ENCODE results near the gene TMA16. TPM values are rescaled to one million over a fixed set of nuclear protein-coding genes. Genes with fewer than 3 reads are reported as not detected.

TMA16 gene
- total and polyA plus RNA-seq, 8 donors: 6.7 to 79.4 (median 16.9) TPM

DNA sequence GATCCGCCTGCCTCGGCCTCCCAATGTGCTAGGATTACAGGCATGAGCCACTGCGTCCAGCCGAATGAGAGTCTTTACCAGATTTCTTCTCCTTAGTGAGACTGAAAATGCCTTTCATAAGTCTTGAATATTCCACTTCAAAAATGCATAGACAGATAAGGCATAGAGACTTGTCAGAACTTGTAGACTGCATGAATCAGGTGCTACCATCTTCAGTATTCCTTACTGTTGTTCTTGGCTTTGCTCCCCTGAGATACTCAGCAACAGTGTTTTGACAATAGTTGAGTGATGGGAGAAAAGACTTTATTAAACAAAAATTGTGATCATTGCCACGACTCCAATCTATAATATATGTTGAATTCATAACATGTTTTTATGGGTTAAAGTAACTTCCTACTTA lies 31.9 kb upstream of the TMA16 start:
- Histone ChIP-seq H3K27ac (no peak overlapping the region), H3K36me3 (no peaks in the 10 kb centered on the region), H3K4me3 (no peak overlapping the region), H3K9me3 (no peaks in the 10 kb centered on the region), H3K27me3 (no peaks in the 10 kb centered on the region), H3K4me1 (no peaks in the 10 kb centered on the region)
- intact Hi-C loops (cut with DNase I; ENCODE audit: low total_unique reads): no loop called here
- DNase-seq: no peak
- 81 to 89% (median 87%) methylated on average over 5 of the region's 5 CpGs for WGBS, 5 donors
- TF ChIP-seq POLR2AphosphoS5 (IDR thresholded peaks at IDR 0.05) (no peak), POLR2A (IDR thresholded peaks at IDR 0.05) (no peak), EP300 (IDR thresholded peaks at IDR 0.05) (no peak)
- TF ChIP-seq, protein P1, sequence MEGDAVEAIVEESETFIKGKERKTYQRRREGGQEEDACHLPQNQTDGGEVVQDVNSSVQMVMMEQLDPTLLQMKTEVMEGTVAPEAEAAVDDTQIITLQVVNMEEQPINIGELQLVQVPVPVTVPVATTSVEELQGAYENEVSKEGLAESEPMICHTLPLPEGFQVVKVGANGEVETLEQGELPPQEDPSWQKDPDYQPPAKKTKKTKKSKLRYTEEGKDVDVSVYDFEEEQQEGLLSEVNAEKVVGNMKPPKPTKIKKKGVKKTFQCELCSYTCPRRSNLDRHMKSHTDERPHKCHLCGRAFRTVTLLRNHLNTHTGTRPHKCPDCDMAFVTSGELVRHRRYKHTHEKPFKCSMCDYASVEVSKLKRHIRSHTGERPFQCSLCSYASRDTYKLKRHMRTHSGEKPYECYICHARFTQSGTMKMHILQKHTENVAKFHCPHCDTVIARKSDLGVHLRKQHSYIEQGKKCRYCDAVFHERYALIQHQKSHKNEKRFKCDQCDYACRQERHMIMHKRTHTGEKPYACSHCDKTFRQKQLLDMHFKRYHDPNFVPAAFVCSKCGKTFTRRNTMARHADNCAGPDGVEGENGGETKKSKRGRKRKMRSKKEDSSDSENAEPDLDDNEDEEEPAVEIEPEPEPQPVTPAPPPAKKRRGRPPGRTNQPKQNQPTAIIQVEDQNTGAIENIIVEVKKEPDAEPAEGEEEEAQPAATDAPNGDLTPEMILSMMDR (IDR thresholded peaks at IDR 0.05): no peak

DNA sequence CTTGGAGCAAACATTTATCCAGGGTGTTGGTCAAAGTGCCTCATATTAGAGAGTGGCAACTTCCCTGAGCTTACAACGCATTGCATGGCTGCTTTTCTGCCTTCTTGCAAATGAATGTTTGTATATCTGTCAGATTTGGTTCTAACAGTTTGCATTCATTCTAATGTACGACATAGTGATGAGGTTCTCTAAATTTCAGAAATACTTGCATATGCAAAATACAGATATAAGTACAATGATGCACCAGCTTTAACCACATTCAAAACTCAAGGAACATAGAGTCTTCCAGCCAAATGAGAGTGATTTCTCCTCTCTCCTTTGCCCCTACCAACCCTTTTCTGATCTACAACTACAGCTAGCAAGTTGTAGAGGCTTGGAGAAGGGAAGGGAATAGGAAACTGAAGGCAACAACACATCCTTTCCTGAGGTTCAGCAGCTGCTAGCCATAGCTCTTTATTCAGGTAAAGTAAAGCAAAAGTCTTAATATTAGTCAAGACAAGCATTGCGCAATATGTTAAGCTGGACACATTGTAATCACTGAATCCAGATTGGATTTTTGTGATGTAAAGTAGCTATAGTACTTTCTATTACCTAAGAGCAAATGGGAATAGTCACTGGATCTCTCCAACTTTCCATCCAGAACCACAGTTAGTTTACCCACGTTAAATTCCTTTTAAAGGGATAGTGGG lies 27.3 kb upstream of the TMA16 start:
- H3K27ac ChIP-seq: no peak overlapping the region
- H3K36me3 ChIP-seq: no peaks in the 10 kb centered on the region
- H3K9me3 ChIP-seq: no peaks in the 10 kb centered on the region
- H3K27me3 ChIP-seq: no peaks in the 10 kb centered on the region
- TF ChIP-seq POLR2A (IDR thresholded peaks at IDR 0.05) (no peak), POLR2AphosphoS5 (IDR thresholded peaks at IDR 0.05) (no peak), EP300 (IDR thresholded peaks at IDR 0.05) (no peak)
- TF ChIP-seq, protein P1 (IDR thresholded peaks at IDR 0.05): no peak
- no peaks in the 10 kb centered on the region for H3K4me1 ChIP-seq
- no peak for DNase-seq
- H3K4me3 ChIP-seq: no peak overlapping the region
- 77 to 89% (median 83%) methylated on average over 4 of the region's 4 CpGs for WGBS, 5 donors
- intact Hi-C loops (cut with DNase I; ENCODE audit: low total_unique reads): no loop called here

DNA sequence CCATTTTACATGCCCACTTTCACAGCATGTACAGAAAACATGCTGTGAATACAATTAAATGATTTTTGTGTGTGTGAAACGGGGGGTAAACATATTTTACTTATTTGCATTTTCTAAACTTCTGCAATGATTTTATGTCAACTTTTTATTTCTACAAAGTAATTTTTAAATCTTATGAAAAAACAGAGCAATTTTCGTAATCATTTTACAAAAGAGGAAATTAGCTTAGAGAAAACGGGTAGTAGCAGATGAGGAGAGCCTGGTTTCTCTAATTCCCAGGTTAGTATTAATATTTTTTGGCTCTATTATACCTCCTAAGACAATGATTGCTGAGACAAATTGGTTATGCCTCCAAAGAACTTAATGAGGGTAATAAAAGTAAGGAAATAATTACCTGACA lies 24.1 kb upstream of the TMA16 start:
- Histone ChIP-seq H3K4me1 (no peaks in the 10 kb centered on the region), H3K4me3 (no peak overlapping the region), H3K36me3 (no peaks in the 10 kb centered on the region), H3K27ac (no peak overlapping the region), H3K27me3 (no peaks in the 10 kb centered on the region), H3K9me3 (no peaks in the 10 kb centered on the region)
- no peak for TF ChIP-seq POLR2A (IDR thresholded peaks at IDR 0.05)
- TF ChIP-seq POLR2AphosphoS5 (IDR thresholded peaks at IDR 0.05): no peak
- TF ChIP-seq, protein P1 (IDR thresholded peaks at IDR 0.05): no peak
- no peak for TF ChIP-seq EP300 (IDR thresholded peaks at IDR 0.05)
- no peak for DNase-seq
- intact Hi-C loops (cut with DNase I; ENCODE audit: low total_unique reads): no loop called here
- WGBS, 5 donors: 72 to 82% (median 82%) methylated on average over 3 of the region's 3 CpGs

DNA sequence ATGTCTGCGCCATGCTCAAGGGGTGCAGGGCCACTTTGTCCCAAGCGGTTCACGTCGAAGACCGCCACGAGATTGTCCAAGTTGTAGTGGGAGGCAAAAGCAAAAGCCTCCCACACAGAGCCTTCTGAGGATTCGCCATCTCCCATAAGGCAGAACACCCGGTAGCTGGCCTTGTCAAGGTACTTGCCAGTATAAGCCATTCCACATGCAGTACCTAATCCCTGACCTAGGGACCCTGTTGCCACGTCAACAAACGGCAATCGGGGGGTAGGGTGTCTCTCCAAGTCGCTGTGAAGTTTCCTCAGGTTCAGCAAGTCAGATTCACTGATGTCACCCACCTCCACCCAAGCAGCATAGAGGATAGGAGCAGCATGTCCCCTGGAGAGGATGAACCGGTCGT lies 21.4 kb upstream of the TMA16 start:
- WGBS, 5 donors: 91 to 94% (median 91%) methylated on average over 12 to 14 of the region's 14 CpGs
- Histone ChIP-seq H3K4me3 (no peak overlapping the region), H3K9me3 (no peaks in the 10 kb centered on the region), H3K36me3 (no peaks in the 10 kb centered on the region), H3K4me1 (no peaks in the 10 kb centered on the region), H3K27ac (no peak overlapping the region), H3K27me3 (no peaks in the 10 kb centered on the region)
- no peak for DNase-seq
- TF ChIP-seq EP300 (IDR thresholded peaks at IDR 0.05) (no peak), POLR2AphosphoS5 (IDR thresholded peaks at IDR 0.05) (no peak), POLR2A (IDR thresholded peaks at IDR 0.05) (no peak)
- TF ChIP-seq, protein P1 (IDR thresholded peaks at IDR 0.05): no peak
- intact Hi-C loops (cut with DNase I; ENCODE audit: low total_unique reads): no loop called here

Data from stomach (tissue), 9 donors.